Hepatocyte (in vitro differentiated cells): ENCODE measurements around the gene ANKLE2. TPM values are rescaled to one million over a fixed set of nuclear protein-coding genes. Genes with fewer than 3 reads are reported as not detected.
"Not testable (repeated sequence)": the region's sequence is repeated elsewhere in the genome, so short reads cannot be mapped to it uniquely, and the experiment has no call there.

Experiments used
- DNase-seq: peaks from one replicate; pipeline ENCODE4 v3.0.0-alpha.2; 2016; ENCODE audit warnings: low spot score
- H2AFZ ChIP-seq: fragments of 200-600 bp; sonication (generic); 2 replicates; pipeline ENCODE4 v1.6.0; 2016; ENCODE audit warnings: antibody characterized with exemption, mild to moderate bottlenecking
- H3K27ac ChIP-seq: fragments of 200-600 bp; sonication (generic); 2 replicates; pipeline ENCODE4 v1.5.1; 2016; ENCODE audit warnings: mild to moderate bottlenecking
- H3K27me3 ChIP-seq: fragments of 200-600 bp; sonication (generic); 2 replicates; pipeline ENCODE4 v1.6.1; 2016
- H3K36me3 ChIP-seq: fragments of 200-600 bp; sonication (generic); replicated peaks from 2 replicates; pipeline ENCODE4 v1.5.1; 2016; ENCODE audit warnings: low read depth; ENCODE audit not compliant: insufficient read depth
- H3K4me1 ChIP-seq: fragments of 200-600 bp; sonication (generic); 2 replicates; pipeline ENCODE4 v1.5.1; 2016; ENCODE audit warnings: mild to moderate bottlenecking, moderate library complexity; ENCODE audit not compliant: insufficient read depth
- H3K4me2 ChIP-seq: fragments of 200-600 bp; sonication (generic); 2 replicates; pipeline ENCODE4 v1.6.0; 2016
- H3K4me3 ChIP-seq: fragments of 200-600 bp; sonication (generic); 2 replicates; pipeline ENCODE4 v1.5.1; 2016; ENCODE audit warnings: mild to moderate bottlenecking
- H3K79me2 ChIP-seq: fragments of 200-600 bp; sonication (generic); 2 replicates; pipeline ENCODE4 v1.6.0; 2017; ENCODE audit warnings: mild to moderate bottlenecking
- H3K9me2 ChIP-seq: fragments of 200-600 bp; sonication (generic); replicated peaks from 2 replicates; pipeline ENCODE4 v1.6.0; 2017; ENCODE audit warnings: mild to moderate bottlenecking; ENCODE audit not compliant: insufficient read depth
- H3K9me3 ChIP-seq: fragments of 200-600 bp; sonication (generic); 2 replicates; pipeline ENCODE4 v1.5.1; 2016; ENCODE audit warnings: low read depth, mild to moderate bottlenecking
- H4K20me1 ChIP-seq: fragments of 200-600 bp; sonication (generic); 2 replicates; pipeline ENCODE4 v1.6.0; 2016; ENCODE audit warnings: mild to moderate bottlenecking; ENCODE audit not compliant: insufficient read depth, poor library complexity, severe bottlenecking
- EZH2 ChIP-seq: fragments of 200-600 bp; sonication (generic); IDR thresholded peaks from 2 replicates; pipeline ENCODE4 v1.6.1; 2016; ENCODE audit warnings: antibody characterized with exemption, mild to moderate bottlenecking, borderline replicate concordance
- EZH2phosphoT487 ChIP-seq: fragments of 200-600 bp; sonication (generic); IDR thresholded peaks from one replicate; pipeline ENCODE4 v1.6.1; 2018; ENCODE audit warnings: antibody characterized with exemption, mild to moderate bottlenecking, low read depth, moderate library complexity; ENCODE audit not compliant: unreplicated experiment, severe bottlenecking
- WGBS: methylation state at CpG from one replicate; pipeline ENCODE4 v1.1.6; 2016; ENCODE audit warnings: low lambda C conversion rate; ENCODE audit errors: missing lambda C conversion rate; 5-methylcytosine and 5-hydroxymethylcytosine counted together
- polyA plus RNA-seq: library from polyadenylated mRNA; unstranded; fragments of >200 nt; fragmentation: Nextera tagmentation; extraction: Ambion mirVana; gene quantifications from 2 replicates; pipeline ENCODE4 v1.2.1, GENCODE V29; 2016
- total RNA-seq: library from RNA; depleted of rRNA; stranded (reverse); fragments of >200 nt; gene quantifications from 2 replicates; pipeline ENCODE4 v1.2.3, GENCODE V29; 2014
- TF ChIP-seq, protein P1 (sequence below): fragments of 200-600 bp; sonication (generic); IDR thresholded peaks from 2 replicates; pipeline ENCODE4 v1.5.1; 2016; ENCODE audit warnings: antibody characterized with exemption, mild to moderate bottlenecking; ENCODE audit not compliant: poor library complexity

The ANKLE2 gene
- total and polyA plus RNA-seq, 2 experiments from 2014 or later, result 45.3 to 70.3 TPM

DNA sequence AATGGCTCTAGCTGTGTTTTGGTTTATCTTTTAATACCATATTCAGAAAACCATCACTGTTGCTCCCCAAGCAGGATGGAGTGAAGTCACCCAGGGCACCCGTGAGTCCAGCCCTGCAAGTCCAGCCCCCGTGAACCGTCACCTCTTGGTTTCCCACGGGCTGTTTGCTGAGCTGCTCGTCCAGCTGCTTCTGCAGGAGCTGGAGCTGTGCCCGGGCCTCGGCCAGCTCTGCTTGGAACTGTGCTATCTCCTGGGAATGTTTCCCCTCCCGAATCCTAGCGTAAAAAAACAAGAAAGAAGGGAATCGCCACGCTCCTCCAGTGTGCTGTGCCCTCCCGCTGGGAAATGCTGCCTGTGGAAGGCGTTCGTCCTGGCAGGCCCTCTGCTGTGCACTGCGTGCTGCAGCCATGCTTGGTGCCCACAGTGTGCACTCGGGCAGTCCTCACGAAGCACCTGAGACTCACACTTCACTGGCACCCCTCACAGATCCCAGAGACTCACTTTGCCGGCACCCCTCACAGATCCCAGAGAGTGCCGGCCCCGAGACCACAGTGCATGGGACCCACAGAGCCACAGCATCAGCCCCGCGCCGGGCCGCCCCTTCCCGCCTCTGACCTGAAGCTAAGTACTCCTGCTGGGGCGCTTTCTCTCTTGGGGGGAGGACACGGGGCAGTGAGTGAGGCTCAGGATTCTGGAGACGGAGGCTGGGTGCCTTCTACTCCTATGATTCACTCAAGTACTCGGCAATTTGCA, 15.4 kb upstream of the ANKLE2 start:
- Histone ChIP-seq H3K9me2 (no peaks in the 10 kb centered on the region), H3K79me2 (no peaks in the 10 kb centered on the region), H3K4me3 (no peak overlapping the region), H4K20me1 (no peaks in the 10 kb centered on the region), H2AFZ (no peak overlapping the region), H3K4me1 (no peaks in the 10 kb centered on the region), H3K36me3 (no peaks in the 10 kb centered on the region), H3K27me3 (no peaks in the 10 kb centered on the region), H3K27ac (no peak overlapping the region), H3K4me2 (no peak overlapping the region), H3K9me3 (no peaks in the 10 kb centered on the region)
- no peak for DNase-seq
- 97% methylated on average over 29 of the region's 29 CpGs for WGBS
- no peak for TF ChIP-seq EZH2
- TF ChIP-seq EZH2phosphoT487, result no peak
- TF ChIP-seq, protein P1, sequence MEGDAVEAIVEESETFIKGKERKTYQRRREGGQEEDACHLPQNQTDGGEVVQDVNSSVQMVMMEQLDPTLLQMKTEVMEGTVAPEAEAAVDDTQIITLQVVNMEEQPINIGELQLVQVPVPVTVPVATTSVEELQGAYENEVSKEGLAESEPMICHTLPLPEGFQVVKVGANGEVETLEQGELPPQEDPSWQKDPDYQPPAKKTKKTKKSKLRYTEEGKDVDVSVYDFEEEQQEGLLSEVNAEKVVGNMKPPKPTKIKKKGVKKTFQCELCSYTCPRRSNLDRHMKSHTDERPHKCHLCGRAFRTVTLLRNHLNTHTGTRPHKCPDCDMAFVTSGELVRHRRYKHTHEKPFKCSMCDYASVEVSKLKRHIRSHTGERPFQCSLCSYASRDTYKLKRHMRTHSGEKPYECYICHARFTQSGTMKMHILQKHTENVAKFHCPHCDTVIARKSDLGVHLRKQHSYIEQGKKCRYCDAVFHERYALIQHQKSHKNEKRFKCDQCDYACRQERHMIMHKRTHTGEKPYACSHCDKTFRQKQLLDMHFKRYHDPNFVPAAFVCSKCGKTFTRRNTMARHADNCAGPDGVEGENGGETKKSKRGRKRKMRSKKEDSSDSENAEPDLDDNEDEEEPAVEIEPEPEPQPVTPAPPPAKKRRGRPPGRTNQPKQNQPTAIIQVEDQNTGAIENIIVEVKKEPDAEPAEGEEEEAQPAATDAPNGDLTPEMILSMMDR, result no peak

DNA sequence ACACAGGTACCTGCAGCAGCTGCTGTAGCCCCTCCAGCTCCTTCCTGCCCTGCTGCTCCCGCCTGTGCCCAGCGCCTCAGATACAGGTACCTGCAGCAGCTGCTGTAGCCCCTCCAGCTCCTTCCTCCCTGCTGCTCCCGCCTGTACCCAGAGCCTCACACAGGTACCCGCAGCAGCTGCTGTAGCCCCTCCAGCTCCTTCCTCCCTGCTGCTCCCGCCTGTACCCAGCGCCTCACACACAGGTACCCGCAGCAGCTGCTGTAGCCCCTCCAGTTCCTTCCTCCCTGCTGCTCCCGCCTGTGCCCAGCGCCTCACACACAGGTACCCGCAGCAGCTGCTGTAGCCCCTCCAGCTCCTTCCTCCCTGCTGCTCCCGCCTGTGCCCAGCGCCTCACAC, 14.6 kb upstream of the ANKLE2 start:
- WGBS, result 92% methylated on average over 7 of the region's 12 CpGs
- H3K9me3 ChIP-seq, H3K27me3 ChIP-seq, H3K4me3 ChIP-seq, H3K4me2 ChIP-seq, H3K9me2 ChIP-seq, H3K79me2 ChIP-seq, H3K27ac ChIP-seq, H3K36me3 ChIP-seq, H4K20me1 ChIP-seq, DNase-seq, H3K4me1 ChIP-seq, H2AFZ ChIP-seq: not testable (repeated sequence)

DNA sequence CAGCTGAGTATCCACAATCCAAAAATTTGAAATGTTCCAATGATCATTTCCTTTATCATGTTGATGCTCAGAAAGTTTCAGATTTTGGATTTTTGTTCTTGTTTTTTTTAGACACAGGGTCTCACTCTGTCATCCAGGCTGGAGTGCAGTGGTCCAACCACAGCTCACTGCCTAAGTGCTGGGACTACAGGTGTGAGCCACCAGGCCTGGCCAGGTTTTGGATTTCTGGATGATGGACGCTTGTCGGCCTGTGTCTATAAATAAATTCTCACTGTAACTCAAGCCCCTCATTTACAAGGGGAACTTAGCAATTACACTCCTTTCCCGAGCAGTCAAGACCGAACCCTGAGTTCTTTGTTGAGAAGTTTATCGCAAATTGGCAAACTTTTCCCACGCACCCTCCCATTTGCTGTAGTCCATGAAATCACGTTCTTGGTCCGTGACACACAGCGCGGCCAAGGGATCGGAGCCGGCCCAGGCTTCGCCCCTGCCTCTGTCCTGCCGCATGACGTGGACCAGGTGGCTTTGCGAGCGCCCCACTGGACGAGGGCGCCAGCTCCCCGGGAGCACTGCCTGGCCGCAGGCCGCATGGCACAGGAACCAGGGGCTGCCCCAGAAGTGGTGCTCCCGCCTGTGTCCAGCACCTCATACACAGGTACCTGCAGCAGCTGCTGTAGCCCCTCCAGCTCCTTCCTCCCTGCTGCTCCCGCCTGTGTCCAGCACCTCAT, 14.0 kb upstream of the ANKLE2 start:
- Histone ChIP-seq H3K9me3 (no peaks in the 10 kb centered on the region), H3K4me2 (no peak overlapping the region), H2AFZ (no peak overlapping the region), H3K4me1 (no peaks in the 10 kb centered on the region), H3K27ac (no peak overlapping the region), H4K20me1 (no peaks in the 10 kb centered on the region), H3K9me2 (no peaks in the 10 kb centered on the region), H3K36me3 (no peaks in the 10 kb centered on the region), H3K79me2 (no peaks in the 10 kb centered on the region), H3K4me3 (no peak overlapping the region), H3K27me3 (no peaks in the 10 kb centered on the region)
- no peak for DNase-seq
- TF ChIP-seq, protein P1, result no peak
- TF ChIP-seq EZH2phosphoT487 (no peak), EZH2 (no peak)
- 97% methylated on average over 19 of the region's 24 CpGs for WGBS

DNA sequence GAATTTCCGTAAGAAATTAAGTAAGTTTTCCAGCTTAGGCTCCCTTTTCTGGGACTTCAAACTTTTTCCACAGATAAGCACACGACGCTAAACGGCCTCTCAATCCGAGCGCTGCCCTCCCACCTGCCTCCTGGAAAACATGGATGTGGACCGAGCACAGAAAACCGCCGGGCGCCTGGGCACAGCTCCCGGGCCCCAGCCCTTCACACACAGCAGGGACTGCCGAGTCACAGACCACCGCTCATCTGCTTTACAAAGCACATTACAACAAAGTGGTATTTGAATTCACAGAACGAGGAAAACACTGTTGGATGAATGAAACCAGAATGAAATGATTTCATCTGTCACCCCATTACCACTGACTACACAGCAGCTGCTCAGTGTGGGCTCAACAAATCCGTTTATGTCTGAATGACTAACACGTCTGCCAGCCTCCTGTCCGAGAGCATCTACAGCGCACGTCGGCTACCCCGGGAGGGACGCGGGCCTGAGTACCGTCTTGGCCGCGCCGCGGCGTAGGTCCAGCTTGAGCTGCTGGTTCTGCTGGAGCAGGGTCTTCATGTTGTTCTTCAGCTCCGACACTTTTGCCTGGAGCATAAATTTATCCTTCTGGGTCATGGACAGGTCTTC, 13.1 kb upstream of the ANKLE2 start:
- Histone ChIP-seq H3K9me3 (no peaks in the 10 kb centered on the region), H3K9me2 (no peaks in the 10 kb centered on the region), H3K36me3 (no peaks in the 10 kb centered on the region), H3K27me3 (no peaks in the 10 kb centered on the region), H2AFZ (no peak overlapping the region), H3K27ac (no peak overlapping the region), H4K20me1 (no peaks in the 10 kb centered on the region), H3K79me2 (no peaks in the 10 kb centered on the region), H3K4me3 (no peak overlapping the region), H3K4me2 (no peak overlapping the region), H3K4me1 (no peaks in the 10 kb centered on the region)
- DNase-seq, result no peak
- 93% methylated on average over 30 of the region's 30 CpGs for WGBS
- no peak for TF ChIP-seq EZH2
- TF ChIP-seq EZH2phosphoT487, result no peak
- TF ChIP-seq, protein P1, result no peak
